NCI-H2227 (cell line): ENCODE results near the gene LRP5.
"Not testable (repeated sequence)": the region's sequence is repeated elsewhere in the genome, so short reads cannot be mapped to it uniquely, and the experiment has no call there.

Experiments
- DNase-seq: peaks from one replicate; lab custom pipeline; 2025; ENCODE audit not compliant: unreplicated experiment; lab: John Stamatoyannopoulos, UW

Gene LRP5

DNA sequence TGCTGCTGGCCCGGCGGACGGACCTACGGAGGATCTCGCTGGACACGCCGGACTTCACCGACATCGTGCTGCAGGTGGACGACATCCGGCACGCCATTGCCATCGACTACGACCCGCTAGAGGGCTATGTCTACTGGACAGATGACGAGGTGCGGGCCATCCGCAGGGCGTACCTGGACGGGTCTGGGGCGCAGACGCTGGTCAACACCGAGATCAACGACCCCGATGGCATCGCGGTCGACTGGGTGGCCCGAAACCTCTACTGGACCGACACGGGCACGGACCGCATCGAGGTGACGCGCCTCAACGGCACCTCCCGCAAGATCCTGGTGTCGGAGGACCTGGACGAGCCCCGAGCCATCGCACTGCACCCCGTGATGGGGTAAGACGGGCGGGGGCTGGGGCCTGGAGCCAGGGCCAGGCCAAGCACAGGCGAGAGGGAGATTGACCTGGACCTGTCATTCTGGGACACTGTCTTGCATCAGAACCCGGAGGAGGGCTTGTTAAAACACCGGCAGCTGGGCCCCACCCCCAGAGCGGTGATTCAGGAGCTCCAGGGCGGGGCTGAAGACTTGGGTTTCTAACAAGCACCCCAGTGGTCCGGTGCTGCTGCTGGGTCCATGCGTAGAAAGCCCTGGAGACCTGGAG, 74.1 kb downstream of the LRP5 start:
- no peak for DNase-seq

DNA sequence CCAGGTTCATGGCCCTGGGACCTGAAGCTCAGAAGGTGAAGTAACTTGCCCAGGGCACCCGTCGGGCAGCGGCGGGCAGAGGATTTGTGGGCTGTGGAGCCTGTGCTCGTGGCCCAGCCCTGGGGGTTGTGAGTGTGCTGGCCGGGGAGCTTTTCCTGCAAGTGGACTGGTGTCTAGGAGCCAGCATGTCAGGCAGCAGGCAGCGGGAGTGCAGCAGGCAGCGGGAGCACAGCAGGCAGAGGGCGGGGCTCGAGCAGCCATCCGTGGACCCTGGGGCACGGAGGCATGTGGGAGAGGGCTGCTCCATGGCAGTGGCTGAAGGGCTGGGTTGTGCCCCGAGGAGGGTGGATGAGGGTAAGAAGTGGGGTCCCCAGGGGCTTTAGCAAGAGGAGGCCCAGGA, 75.4 kb downstream of the LRP5 start:
- no peak for DNase-seq

DNA sequence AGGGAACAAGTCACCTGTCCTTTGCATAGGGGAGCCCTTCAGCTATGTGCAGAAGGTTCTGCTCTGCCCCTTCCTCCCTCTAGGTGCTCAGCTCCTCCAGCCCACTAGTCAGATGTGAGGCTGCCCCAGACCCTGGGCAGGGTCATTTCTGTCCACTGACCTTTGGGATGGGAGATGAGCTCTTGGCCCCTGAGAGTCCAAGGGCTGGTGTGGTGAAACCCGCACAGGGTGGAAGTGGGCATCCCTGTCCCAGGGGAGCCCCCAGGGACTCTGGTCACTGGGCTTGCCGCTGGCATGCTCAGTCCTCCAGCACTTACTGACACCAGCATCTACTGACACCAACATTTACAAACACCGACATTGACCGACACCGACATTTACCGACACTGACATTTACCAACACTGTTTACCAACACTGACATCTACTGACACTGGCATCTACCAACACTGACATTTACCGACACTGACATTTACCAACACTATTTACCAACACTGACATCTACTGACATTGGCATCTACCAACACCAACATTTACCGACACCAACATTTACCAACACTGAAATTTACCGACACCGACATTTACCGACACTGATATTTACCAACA, 76.3 kb downstream of the LRP5 start:
- DNase-seq = no peak

DNA sequence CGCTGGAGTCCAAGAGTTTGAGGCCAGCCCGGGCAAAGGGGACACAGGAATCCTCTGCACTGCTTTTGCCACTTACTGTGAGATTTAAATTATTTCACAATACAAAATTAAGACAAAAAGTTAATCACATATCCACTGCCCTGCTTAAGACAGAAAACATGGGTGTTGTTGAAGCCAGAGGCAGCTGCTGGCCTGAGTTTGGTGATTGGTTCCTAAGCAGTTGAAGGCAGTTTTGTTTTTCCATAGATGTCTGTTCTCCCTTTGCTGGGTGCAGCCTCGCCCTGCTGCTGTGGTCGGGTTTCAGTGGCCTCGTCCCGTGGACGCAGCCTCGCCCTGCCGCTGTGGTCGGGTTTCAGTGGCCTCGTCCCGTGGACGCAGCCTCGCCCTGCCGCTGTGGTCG, 77.9 kb downstream of the LRP5 start:
- no peak for DNase-seq

DNA sequence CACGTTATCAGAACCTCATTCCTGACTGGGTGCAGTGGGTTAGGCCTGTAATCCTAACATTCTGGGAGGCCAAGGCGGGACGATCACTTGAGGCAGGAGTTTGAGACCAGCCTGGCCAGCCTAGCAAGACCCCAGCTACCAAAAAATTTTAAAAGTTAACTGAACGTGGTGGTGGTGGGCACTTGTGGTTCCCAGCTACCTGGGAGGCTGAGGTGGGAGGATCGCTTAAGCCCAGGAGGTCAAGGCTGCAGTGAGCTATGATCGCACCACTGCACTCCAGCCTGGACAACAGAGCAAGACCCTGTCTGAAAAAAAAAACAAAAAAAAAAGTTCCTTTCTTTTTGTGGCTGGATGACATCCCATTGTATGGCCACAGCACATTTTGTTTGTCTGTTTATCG, 80.4 kb downstream of the LRP5 start:
- no peak for DNase-seq

DNA sequence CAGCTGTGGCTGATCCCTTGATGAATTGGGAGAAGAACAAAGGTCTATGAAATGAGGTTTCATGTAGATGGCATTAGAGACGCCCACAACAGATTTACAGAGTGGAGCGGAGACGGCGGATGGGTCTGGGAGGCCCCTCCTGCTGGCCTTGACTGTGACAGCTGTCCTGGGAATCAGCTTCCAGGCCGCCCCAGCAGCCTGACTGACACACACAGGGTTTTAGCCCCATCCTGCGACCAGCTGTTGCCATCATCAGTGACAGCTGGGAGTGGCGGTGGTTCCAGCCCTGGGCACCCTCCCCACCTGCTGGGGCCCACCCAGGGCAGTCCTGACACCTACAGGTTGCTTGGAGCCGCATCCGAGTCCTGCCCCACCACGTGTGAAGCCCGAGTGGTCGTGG, 84.1 kb downstream of the LRP5 start:
- DNase-seq = no peak

DNA sequence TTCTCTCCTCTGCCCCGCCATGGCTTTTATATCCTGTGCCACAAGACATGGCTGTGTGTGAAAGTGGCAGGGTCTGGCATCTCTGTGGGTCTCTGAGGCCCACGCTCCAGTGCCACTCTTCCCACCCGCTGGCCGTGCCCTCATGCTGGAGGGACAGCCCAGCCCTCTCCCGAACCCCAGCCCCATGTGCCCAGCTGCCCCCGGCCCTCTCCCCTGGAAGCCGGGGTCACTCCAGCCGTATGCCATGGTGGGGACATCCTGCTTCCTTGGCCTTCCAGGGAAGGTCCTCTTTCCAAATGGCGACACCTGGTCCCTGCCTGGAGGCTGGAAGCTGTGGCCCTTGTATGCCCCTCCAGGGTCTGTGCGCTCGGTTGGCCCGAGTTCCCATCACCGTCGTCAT, 84.9 kb downstream of the LRP5 start:
- DNase-seq = no peak

DNA sequence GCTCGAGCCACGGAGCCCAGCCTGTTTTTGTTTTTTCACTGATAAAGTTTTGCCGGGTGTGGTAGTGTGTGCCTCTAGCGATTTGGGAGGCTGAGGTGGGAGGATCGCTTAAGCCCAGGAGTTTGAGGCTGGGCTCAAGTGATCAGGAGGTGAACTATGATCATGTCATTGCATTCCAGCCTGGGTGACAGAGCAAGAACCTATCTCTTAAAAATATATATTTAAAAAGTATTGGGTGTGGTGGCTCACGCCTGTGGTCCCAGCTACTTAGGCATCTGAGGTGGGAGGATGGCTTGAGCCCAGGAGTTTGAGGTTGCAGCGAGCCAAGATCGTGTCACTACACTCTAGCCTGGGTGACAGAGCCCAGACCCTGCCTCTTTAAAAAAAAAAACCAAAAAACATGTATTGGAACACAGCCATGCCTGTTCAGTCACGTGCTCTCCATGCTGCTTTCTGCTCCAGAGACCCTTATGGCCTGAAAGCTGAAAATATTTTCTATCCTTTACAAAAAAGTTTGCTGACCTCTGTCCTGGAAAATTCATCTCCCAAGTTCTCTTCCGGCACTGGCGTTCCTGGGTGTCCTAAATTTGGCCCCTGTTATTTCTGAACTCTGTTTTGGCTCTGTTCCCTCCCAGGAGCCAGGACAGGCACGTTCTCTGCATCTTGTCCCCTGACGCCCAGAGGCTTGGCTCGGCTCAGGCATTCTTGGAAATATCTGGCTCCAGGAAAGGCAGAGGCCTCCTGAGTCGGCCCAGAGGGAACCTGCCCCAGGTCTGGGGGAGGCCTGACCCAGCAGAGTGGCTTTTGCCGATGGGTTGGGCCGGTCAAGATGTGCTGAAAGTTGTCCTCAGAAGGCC, 86.8 kb downstream of the LRP5 start:
- DNase-seq = no peak

DNA sequence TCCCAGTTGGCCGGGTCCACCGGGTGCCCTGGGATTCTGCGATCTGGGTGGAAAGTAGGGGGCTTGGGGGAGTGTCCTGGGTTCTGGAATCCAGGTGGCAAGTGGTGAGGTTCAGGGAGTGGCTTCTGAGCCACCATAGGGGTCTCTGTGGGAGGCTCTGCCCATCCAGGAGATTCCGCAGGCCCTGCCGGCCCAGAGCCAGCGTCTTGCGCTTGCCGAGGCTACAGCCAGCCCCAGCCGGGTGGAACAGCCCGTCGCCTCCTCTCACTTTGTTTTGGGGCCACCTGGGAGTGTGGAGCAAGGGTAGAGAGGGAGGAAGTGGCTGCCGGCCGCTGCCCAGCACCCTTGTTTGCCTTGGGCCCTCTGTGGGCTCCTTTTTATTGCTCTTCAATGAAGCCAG, 87.5 kb downstream of the LRP5 start:
- DNase-seq = no peak

DNA sequence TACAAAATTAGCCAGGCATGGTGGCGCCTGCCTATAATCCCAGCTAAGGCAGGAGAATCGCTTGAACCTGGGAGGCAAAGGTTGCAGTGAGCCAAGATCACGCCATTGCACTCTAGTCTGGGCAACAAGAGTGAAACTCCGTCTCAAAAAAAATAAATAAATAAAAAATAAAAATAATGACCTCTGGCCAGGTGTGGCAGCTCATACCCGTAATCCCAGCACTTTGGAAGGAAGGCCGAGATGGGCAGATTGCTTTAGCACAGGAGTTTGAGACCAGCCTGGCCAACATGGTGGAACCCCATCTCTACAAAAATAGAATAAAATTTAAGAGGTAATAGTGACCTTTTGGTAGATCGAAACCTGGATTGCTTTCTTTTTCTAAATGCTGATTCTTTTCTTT, 88.2 kb downstream of the LRP5 start:
- not testable (repeated sequence) for DNase-seq

DNA sequence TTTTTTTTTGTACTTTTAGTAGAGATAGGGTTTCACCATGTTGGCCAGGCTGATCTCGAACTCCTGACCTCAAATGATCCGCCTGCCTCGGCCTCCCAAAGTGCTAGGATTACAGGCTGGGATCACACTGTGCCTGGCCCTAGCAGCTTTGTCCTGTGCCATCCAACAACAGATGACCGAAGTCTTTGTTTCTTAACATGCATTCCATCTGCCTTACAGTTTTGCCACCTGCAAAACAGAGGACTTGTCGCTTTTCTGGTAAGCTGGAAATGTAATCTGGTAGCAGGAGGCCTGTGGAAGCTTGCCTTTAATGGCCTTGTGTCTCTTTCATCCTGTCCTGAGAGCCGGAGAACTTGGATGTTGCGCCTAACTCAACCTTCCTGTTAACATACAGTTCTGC, 89.5 kb downstream of the LRP5 start:
- no peak for DNase-seq

DNA sequence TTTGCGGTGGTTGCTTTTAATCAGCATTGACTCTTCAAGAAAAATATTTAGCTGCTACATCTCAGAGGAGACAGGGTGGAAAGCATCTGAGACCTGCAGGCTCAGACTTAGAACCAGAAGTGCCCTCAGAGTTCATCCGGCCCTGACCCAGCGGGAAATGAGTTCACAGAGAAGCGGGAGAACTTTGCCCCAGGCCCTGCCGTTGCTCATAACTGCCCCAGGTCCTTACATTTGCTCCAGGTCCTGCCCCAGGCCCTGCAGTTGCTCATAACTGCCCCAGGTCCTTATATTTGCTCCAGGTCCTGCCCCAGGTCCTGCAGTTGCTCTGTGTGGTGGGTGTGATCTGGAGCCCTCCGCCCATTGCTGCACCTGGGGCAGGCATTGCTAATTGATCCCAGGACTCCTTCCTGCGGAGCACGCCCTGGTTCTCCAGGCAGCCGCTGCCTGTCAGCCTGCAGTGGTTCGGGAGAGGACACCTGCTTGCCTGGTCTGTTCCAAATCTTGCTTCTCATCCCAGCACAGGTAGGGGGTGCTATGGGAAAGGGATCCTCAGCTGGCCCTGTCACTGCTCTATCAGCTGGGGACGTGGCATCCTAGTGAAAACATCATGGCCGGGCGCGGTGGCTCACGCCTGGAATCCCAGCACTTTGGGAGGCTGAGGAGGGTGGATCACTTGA, 90.1 kb downstream of the LRP5 start:
- DNase-seq = no peak

DNA sequence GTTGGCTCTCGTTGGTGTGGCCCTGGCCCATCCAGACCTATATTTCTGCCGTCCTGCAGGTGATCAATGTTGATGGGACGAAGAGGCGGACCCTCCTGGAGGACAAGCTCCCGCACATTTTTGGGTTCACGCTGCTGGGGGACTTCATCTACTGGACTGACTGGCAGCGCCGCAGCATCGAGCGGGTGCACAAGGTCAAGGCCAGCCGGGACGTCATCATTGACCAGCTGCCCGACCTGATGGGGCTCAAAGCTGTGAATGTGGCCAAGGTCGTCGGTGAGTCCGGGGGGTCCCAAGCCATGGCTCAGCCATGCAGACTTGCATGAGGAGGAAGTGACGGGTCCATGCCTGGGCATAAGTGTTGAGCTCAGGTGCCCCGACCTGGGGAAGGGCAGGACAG, 91.0 kb downstream of the LRP5 start:
- DNase-seq = no peak

DNA sequence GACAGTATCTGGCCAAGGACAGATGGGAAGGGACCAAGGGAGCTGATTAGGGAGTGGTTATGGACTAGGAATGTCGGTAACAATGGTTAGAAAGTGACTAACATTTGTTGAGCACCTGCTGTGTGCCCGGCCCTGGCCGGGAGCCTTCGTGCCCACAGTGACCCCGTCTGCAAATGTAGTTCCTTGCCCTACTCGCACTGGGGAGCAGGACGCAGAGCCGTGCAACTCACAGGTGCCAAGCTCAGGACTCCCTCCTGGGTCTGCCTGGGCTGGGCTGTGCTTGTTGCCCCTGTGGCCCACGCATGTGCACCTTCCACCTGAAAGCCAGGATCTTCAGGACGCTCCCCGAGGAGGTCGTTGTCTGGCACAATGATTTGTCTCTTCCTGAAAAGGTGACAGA, 91.4 kb downstream of the LRP5 start:
- DNase-seq = no peak

DNA sequence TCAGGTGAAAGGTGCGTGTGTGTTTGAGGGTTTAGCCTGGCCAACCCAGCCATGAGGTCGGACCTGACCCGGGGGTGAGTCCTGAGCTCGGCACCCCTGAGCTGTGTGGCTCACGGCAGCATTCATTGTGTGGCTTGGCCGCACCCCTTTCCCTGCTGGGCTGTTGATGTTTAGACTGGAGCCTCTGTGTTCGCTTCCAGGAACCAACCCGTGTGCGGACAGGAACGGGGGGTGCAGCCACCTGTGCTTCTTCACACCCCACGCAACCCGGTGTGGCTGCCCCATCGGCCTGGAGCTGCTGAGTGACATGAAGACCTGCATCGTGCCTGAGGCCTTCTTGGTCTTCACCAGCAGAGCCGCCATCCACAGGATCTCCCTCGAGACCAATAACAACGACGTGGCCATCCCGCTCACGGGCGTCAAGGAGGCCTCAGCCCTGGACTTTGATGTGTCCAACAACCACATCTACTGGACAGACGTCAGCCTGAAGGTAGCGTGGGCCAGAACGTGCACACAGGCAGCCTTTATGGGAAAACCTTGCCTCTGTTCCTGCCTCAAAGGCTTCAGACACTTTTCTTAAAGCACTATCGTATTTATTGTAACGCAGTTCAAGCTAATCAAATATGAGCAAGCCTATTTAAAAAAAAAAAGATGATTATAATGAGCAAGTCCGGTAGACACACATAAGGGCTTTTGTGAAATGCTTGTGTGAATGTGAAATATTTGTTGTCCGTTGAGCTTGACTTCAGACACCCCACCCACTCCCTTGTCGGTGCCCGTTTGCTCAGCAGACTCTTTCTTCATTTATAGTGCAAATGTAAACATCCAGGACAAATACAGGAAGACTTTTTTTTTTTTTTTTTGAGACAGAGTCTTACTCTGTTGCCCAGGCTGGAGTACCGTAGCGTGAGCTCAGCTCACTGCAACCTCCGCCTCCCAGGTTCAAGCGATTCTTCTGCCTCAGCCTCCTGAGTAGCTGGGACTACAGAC, 94.2 kb downstream of the LRP5 start:
- no peak for DNase-seq

DNA sequence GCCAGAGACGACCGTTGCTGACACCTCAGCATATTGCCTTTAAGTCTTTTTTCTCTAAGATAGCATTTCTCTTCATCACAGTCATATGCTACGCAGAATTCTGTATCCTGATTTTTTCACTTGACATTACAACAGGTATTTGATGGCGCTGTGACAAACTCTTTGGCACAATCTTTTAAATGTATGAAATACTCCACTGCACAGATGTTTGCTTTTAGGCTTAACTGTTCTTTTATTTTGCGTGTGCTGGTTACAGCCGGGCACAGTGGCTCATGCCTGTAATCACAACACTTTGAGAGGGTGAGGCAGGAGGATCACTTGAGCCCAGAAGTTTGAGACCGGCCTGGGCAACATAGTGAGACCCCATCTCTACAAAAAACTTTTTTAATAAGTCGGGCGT, 96.1 kb downstream of the LRP5 start:
- no peak for DNase-seq

DNA sequence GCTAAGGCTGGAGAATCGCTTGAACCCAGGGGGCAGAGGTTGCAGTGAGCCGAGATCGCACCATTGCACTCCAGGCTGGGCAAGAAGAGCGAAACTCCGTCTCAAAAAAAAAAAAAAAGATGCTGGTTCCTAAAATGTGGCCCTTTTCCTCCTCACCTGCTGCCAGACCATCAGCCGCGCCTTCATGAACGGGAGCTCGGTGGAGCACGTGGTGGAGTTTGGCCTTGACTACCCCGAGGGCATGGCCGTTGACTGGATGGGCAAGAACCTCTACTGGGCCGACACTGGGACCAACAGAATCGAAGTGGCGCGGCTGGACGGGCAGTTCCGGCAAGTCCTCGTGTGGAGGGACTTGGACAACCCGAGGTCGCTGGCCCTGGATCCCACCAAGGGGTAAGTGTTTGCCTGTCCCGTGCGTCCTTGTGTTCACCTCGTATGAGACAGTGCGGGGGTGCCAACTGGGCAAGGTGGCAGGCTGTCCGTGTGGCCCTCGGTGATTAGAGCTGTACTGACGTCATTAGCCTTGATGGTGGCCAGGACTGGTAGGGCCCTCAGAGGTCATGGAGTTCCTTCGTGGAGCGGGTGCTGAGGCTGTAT, 97.5 kb downstream of the LRP5 start:
- no peak for DNase-seq

DNA sequence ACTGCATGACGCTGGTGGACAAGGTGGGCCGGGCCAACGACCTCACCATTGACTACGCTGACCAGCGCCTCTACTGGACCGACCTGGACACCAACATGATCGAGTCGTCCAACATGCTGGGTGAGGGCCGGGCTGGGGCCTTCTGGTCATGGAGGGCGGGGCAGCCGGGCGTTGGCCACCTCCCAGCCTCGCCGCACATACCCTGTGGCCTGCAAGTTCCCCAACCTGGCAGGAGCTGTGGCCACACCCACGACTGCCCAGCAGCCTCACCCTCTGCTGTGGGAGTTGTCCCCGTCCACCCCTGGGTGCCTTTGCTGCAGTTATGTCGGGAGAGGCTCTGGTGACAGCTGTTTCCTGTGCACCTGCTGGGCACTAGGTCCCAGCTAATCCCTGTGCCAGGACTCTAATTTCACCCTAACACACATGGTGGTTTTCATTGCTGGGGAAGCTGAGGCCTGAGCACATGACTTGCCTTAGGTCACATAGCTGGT, 99.2 kb downstream of the LRP5 start:
- no peak for DNase-seq

DNA sequence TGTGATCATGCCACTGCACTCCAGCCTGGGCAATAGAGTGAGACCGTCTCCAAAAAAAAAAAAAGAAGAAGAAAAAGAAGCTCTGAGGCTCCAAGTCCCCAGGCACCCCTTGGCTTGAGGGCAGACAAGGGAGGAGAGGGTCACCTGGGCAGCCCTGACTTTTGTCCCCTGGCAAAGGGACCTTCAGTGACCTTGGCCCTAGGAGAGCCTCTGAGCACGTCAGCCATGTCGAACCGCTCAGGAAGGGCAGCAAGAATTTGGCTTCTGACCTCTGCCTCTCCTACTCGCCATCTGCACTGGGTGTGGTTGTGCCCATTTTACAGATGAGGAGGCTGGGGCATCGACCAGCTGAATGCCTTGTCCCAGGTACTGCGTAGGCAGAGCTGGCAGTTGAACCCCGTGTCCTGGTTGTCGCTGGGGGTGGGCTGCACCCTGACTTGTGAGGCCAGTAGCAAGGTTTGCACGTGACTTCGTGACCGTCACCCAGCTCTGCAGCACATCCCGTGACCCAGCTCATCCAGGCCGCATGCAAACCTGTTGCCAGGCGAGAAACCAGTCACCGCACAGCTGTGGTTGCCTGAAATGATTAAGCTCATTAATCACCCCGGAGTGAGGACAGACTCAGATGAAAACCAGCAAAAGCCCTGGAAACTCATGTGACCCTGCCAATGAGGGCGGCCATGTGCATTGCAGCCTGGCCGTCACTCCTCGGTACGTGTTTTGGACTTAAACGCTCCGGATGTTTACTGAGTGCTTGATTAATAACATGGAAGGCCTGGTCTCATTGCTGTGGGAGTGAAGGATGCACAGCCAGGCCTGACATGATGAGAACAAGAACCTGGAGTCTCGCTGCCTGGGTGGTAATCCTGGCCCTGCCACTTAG, 100.4 kb downstream of the LRP5 start:
- no peak for DNase-seq
